HepG2 (cell line): ENCODE data around the gene OVCA2. TPM values are rescaled to one million over a fixed set of nuclear protein-coding genes. Genes with fewer than 3 reads are reported as not detected.
A peak's percentile ranks its signal among the peaks of the same experiment; 100 is the strongest.

Experiments used
- ARNT2 ChIP-seq: sonication (generic); formaldehyde crosslinking; IDR thresholded peaks from 2 replicates; pipeline ENCODE4 v1.8.0; 2022; ENCODE audit warnings: mild to moderate bottlenecking, low read depth, missing genetic modification reagents, moderate library complexity
- FOSL2 ChIP-seq: sonication (generic); formaldehyde crosslinking; IDR thresholded peaks from 2 replicates; pipeline ENCODE4 v1.4.0; 2020; ENCODE audit warnings: missing genetic modification reagents
- HES4 ChIP-seq: sonication (generic); formaldehyde crosslinking; IDR thresholded peaks from 2 replicates; pipeline ENCODE4 v1.9.0; 2021; ENCODE audit warnings: mild to moderate bottlenecking, missing genetic modification reagents, borderline replicate concordance
- HOXA9 ChIP-seq: sonication (generic); formaldehyde crosslinking; IDR thresholded peaks from 2 replicates; pipeline ENCODE4 v1.8.1; 2022; ENCODE audit warnings: missing genetic modification reagents, mild to moderate bottlenecking, moderate library complexity, borderline replicate concordance
- KLF13 ChIP-seq: sonication (generic); formaldehyde crosslinking; IDR thresholded peaks from 2 replicates; pipeline ENCODE4 v1.4.0; 2020; ENCODE audit warnings: mild to moderate bottlenecking, missing genetic modification reagents
- PITX1 ChIP-seq: sonication (generic); formaldehyde crosslinking; IDR thresholded peaks from 2 replicates; pipeline ENCODE4 v1.5.1; 2020; ENCODE audit warnings: mild to moderate bottlenecking, missing genetic modification reagents
- POLR2G ChIP-seq: fragments of 200-400 bp; formaldehyde crosslinking; IDR thresholded peaks from 2 replicates; pipeline ENCODE4 v1.6.1; 2018; ENCODE audit warnings: mild to moderate bottlenecking, low read depth, low read length, moderate library complexity
- ZBTB7B ChIP-seq: sonication (generic); formaldehyde crosslinking; IDR thresholded peaks from 2 replicates; pipeline ENCODE4 v1.4.0; 2020; ENCODE audit warnings: missing genetic modification reagents
- ZKSCAN8 ChIP-seq: IDR thresholded peaks from 2 replicates; pipeline ENCODE4 v1.6.1; 2016; ENCODE audit warnings: borderline replicate concordance, missing genetic modification reagents, missing compliant biosample characterization
- ZNF12 ChIP-seq: sonication (generic); formaldehyde crosslinking; IDR thresholded peaks from 2 replicates; pipeline ENCODE4 v1.5.0; 2020; ENCODE audit warnings: missing genetic modification reagents
- ZNF24 ChIP-seq: fragments of 450-650 bp; IDR thresholded peaks from 2 replicates; pipeline ENCODE4 v1.6.1; 2017; ENCODE audit warnings: antibody characterized with exemption, mild to moderate bottlenecking
- ZNF724P ChIP-seq: sonication (generic); formaldehyde crosslinking; IDR thresholded peaks from 2 replicates; pipeline ENCODE4 v1.8.0; 2022; ENCODE audit warnings: missing genetic modification reagents, borderline replicate concordance
- ZNF766 ChIP-seq: sonication (generic); formaldehyde crosslinking; IDR thresholded peaks from 2 replicates; pipeline ENCODE4 v1.5.0; 2020; ENCODE audit warnings: missing genetic modification reagents, borderline replicate concordance
- ZNF780A ChIP-seq: sonication (generic); formaldehyde crosslinking; IDR thresholded peaks from 2 replicates; pipeline ENCODE4 v1.8.0; 2022; ENCODE audit warnings: mild to moderate bottlenecking, missing genetic modification reagents, moderate library complexity
- polyA plus RNA-seq, 8 experiments: library from polyadenylated mRNA; depleted of rRNA in 3 of 8; stranded (reverse) in 7 of 8; unstranded in 1 of 8; fragments of >200 nt; fragmentation: Illumina TruSeq in 4 of 8; extraction: Trizol in 4 of 8; gene quantifications; 2 replicates each; pipeline versions ENCODE4 v1.2.1 to v1.2.3, GENCODE V29; 2011 to 2016; ENCODE audit warnings: low read depth in 4 of 8, missing spikeins in 1 of 8, mixed read lengths in 1 of 8; ENCODE audit not compliant: insufficient read depth in 1 of 8
- total RNA-seq, 5 experiments: library from RNA; depleted of rRNA; stranded (reverse); fragments of >200 nt; fragmentation: Illumina TruSeq; extraction: Trizol; gene quantifications; 2 replicates each; pipeline ENCODE4 v1.2.3, GENCODE V29; 2016; ENCODE audit warnings: low read depth in 1 of 5
- TF ChIP-seq, protein P1 (sequence below): sonication (generic); formaldehyde crosslinking; IDR thresholded peaks from 2 replicates; pipeline ENCODE4 v1.9.0; 2021; ENCODE audit warnings: missing genetic modification reagents, borderline replicate concordance
- TF ChIP-seq, protein P2 (sequence below), 2 experiments: fragments of 450-650 bp in 1 of 2; sonication (generic) in 1 of 2; formaldehyde crosslinking; IDR thresholded peaks; 2 replicates each; pipeline versions ENCODE4 v1.5.0 to v1.8.0; 2020 to 2022; ENCODE audit warnings: mild to moderate bottlenecking in 1 of 2, missing genetic modification reagents in 1 of 2
- TF ChIP-seq, protein P3 (sequence below): sonication (generic); formaldehyde crosslinking; IDR thresholded peaks from 2 replicates; pipeline ENCODE4 v1.8.1; 2023; ENCODE audit warnings: missing genetic modification reagents, inconsistent platforms, borderline replicate concordance
- TF ChIP-seq, protein P4 (sequence below): IDR thresholded peaks from 2 replicates; pipeline ENCODE4 v1.6.1; 2012; ENCODE audit warnings: low read length, improper control_type of control experiment
- TF ChIP-seq, protein P5 (sequence below): sonication (generic); formaldehyde crosslinking; IDR thresholded peaks from 2 replicates; pipeline ENCODE4 v1.5.0; 2020; ENCODE audit warnings: missing genetic modification reagents
- TF ChIP-seq, protein P6 (sequence below): sonication (generic); formaldehyde crosslinking; IDR thresholded peaks from 2 replicates; pipeline ENCODE4 v1.5.0; 2020; ENCODE audit warnings: mild to moderate bottlenecking, low read depth, missing genetic modification reagents, borderline replicate concordance

OVCA2 gene
- total and polyA plus RNA-seq, 2 of the 13 experiments (the other 11 are each of a cell fraction or from before 2014, with no cell fraction given), result 23.7 to 28.2 TPM

DNA sequence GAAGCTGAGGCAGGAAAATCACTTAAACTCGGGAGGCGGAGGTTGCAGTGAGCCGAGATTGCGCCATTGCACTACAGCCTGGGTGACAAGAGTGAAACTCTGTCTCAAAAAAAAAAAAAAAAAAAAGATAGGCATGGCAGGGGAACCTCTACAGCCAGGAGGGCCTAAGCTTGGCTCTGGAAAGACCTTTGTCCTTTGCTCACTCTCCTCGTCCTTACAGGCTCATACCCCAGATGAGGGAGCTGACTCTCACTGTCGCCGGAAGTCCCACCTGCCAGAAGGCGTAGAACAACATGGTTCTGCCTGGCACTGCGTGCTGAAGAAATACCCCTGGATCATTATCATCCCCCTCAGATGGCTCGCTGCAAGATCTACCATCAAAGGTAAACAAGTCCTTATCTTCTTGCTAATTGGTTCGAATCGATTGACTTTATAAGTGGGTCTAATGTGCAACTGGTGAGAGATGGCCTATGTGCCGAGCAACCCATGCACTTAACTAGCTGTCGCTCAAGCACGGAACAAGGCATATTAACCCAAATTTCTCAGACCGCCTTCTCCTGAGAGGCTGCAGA lies 46.4 kb upstream of the OVCA2 start (continued):
- TF ChIP-seq, protein P1, sequence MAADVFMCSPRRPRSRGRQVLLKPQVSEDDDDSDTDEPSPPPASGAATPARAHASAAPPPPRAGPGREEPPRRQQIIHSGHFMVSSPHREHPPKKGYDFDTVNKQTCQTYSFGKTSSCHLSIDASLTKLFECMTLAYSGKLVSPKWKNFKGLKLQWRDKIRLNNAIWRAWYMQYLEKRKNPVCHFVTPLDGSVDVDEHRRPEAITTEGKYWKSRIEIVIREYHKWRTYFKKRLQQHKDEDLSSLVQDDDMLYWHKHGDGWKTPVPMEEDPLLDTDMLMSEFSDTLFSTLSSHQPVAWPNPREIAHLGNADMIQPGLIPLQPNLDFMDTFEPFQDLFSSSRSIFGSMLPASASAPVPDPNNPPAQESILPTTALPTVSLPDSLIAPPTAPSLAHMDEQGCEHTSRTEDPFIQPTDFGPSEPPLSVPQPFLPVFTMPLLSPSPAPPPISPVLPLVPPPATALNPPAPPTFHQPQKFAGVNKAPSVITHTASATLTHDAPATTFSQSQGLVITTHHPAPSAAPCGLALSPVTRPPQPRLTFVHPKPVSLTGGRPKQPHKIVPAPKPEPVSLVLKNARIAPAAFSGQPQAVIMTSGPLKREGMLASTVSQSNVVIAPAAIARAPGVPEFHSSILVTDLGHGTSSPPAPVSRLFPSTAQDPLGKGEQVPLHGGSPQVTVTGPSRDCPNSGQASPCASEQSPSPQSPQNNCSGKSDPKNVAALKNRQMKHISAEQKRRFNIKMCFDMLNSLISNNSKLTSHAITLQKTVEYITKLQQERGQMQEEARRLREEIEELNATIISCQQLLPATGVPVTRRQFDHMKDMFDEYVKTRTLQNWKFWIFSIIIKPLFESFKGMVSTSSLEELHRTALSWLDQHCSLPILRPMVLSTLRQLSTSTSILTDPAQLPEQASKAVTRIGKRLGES (CRISPR knock-in tag), result no peak
- TF ChIP-seq ZNF12 (CRISPR knock-in tag) (no peak), FOSL2 (CRISPR knock-in tag) (no peak; the same call in 1 of the 2 replicates), KLF13 (CRISPR knock-in tag) (no peak), ZKSCAN8 (no peak), HES4 (CRISPR knock-in tag) (no peak), ZBTB7B (peak; percentile 49; the same call in 1 of the 2 replicates), ZNF766 (no peak), PITX1 (CRISPR knock-in tag) (no peak), ARNT2 (no peak), HOXA9 (no peak), ZNF780A (CRISPR knock-in tag) (no peak), ZNF24 (no peak), POLR2G (peak; percentile 48; the same call in 1 of the 2 replicates), ZNF724P (CRISPR knock-in tag) (no peak)
- TF ChIP-seq, protein P2, sequence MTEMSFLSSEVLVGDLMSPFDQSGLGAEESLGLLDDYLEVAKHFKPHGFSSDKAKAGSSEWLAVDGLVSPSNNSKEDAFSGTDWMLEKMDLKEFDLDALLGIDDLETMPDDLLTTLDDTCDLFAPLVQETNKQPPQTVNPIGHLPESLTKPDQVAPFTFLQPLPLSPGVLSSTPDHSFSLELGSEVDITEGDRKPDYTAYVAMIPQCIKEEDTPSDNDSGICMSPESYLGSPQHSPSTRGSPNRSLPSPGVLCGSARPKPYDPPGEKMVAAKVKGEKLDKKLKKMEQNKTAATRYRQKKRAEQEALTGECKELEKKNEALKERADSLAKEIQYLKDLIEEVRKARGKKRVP (CRISPR knock-in tag; IDR thresholded peaks at IDR 0.05), result no peak
- TF ChIP-seq, protein P3, sequence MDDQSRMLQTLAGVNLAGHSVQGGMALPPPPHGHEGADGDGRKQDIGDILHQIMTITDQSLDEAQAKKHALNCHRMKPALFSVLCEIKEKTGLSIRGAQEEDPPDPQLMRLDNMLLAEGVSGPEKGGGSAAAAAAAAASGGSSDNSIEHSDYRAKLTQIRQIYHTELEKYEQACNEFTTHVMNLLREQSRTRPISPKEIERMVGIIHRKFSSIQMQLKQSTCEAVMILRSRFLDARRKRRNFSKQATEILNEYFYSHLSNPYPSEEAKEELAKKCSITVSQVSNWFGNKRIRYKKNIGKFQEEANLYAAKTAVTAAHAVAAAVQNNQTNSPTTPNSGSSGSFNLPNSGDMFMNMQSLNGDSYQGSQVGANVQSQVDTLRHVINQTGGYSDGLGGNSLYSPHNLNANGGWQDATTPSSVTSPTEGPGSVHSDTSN (CRISPR knock-in tag), result no peak
- TF ChIP-seq, protein P4, sequence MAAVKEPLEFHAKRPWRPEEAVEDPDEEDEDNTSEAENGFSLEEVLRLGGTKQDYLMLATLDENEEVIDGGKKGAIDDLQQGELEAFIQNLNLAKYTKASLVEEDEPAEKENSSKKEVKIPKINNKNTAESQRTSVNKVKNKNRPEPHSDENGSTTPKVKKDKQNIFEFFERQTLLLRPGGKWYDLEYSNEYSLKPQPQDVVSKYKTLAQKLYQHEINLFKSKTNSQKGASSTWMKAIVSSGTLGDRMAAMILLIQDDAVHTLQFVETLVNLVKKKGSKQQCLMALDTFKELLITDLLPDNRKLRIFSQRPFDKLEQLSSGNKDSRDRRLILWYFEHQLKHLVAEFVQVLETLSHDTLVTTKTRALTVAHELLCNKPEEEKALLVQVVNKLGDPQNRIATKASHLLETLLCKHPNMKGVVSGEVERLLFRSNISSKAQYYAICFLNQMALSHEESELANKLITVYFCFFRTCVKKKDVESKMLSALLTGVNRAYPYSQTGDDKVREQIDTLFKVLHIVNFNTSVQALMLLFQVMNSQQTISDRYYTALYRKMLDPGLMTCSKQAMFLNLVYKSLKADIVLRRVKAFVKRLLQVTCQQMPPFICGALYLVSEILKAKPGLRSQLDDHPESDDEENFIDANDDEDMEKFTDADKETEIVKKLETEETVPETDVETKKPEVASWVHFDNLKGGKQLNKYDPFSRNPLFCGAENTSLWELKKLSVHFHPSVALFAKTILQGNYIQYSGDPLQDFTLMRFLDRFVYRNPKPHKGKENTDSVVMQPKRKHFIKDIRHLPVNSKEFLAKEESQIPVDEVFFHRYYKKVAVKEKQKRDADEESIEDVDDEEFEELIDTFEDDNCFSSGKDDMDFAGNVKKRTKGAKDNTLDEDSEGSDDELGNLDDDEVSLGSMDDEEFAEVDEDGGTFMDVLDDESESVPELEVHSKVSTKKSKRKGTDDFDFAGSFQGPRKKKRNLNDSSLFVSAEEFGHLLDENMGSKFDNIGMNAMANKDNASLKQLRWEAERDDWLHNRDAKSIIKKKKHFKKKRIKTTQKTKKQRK, result no peak
- TF ChIP-seq, protein P5, sequence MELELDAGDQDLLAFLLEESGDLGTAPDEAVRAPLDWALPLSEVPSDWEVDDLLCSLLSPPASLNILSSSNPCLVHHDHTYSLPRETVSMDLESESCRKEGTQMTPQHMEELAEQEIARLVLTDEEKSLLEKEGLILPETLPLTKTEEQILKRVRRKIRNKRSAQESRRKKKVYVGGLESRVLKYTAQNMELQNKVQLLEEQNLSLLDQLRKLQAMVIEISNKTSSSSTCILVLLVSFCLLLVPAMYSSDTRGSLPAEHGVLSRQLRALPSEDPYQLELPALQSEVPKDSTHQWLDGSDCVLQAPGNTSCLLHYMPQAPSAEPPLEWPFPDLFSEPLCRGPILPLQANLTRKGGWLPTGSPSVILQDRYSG (CRISPR knock-in tag), result no peak
- TF ChIP-seq, protein P6, sequence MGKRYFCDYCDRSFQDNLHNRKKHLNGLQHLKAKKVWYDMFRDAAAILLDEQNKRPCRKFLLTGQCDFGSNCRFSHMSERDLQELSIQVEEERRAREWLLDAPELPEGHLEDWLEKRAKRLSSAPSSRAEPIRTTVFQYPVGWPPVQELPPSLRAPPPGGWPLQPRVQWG (CRISPR knock-in tag), result no peak
